MM.1S (cell line): ENCODE measurements around the gene HOXC10.

Experiments
- DNase-seq: peaks from one replicate; pipeline ENCODE4 v3.0.0-alpha.2; 2015
- H2AFZ ChIP-seq: fragments of 300-600 bp; sonication (generic); 2 replicates; pipeline ENCODE4 v1.6.0; 2016; ENCODE audit warnings: antibody characterized with exemption, low read length
- H3F3A ChIP-seq: fragments of 300-600 bp; sonication (generic); 2 replicates; pipeline ENCODE4 v1.6.1; 2016; ENCODE audit warnings: mild to moderate bottlenecking, antibody characterized with exemption, low read length, moderate library complexity, mixed read lengths; ENCODE audit not compliant: insufficient read depth
- H3K27ac ChIP-seq: fragments of 300-600 bp; sonication (generic); 2 replicates; pipeline ENCODE4 v1.5.1; 2016; ENCODE audit warnings: mild to moderate bottlenecking, low read length
- H3K27me3 ChIP-seq: fragments of 300-600 bp; sonication (generic); replicated peaks from 2 replicates; pipeline ENCODE4 v1.6.0; 2016; ENCODE audit warnings: low read length; ENCODE audit not compliant: insufficient read depth
- H3K36me3 ChIP-seq: fragments of 300-600 bp; sonication (generic); replicated peaks from 2 replicates; pipeline ENCODE4 v1.6.1; 2016; ENCODE audit warnings: mild to moderate bottlenecking, low read length, mixed read lengths; ENCODE audit not compliant: insufficient read depth
- H3K4me1 ChIP-seq: fragments of 300-600 bp; sonication (generic); 2 replicates; pipeline ENCODE4 v1.6.1; 2016; ENCODE audit warnings: low read length, mixed read lengths
- H3K4me2 ChIP-seq: fragments of 300-600 bp; sonication (generic); 2 replicates; pipeline ENCODE4 v1.6.0; 2016; ENCODE audit warnings: low read depth, low read length
- H3K4me3 ChIP-seq: fragments of 300-600 bp; sonication (generic); 2 replicates; pipeline ENCODE4 v1.5.1; 2016; ENCODE audit warnings: low read length, mixed read lengths
- H3K79me2 ChIP-seq: fragments of 300-600 bp; sonication (generic); 2 replicates; pipeline ENCODE4 v1.6.1; 2016; ENCODE audit warnings: mixed run types, low read length, mixed read lengths
- H3K9ac ChIP-seq: fragments of 300-600 bp; sonication (generic); 2 replicates; pipeline ENCODE4 v1.6.1; 2016; ENCODE audit warnings: low read length, mixed read lengths
- H3K9me2 ChIP-seq: fragments of 300-600 bp; sonication (generic); replicated peaks from 2 replicates; pipeline ENCODE4 v1.6.1; 2016; ENCODE audit warnings: mild to moderate bottlenecking, low read length, mixed read lengths; ENCODE audit not compliant: insufficient read depth
- H3K9me3 ChIP-seq: fragments of 300-600 bp; sonication (generic); replicated peaks from 2 replicates; pipeline ENCODE4 v1.6.1; 2016; ENCODE audit warnings: mild to moderate bottlenecking, low read length, mixed read lengths; ENCODE audit not compliant: insufficient read depth
- H4K20me1 ChIP-seq: fragments of 300-600 bp; sonication (generic); 2 replicates; pipeline ENCODE4 v1.6.1; 2016; ENCODE audit warnings: mild to moderate bottlenecking, low read length, moderate library complexity, mixed read lengths; ENCODE audit not compliant: insufficient read depth
- EZH2 ChIP-seq: fragments of 300-600 bp; sonication (generic); optimal IDR thresholded peaks from 2 replicates; pipeline ENCODE3; 2017; ENCODE audit warnings: low read depth, mild to moderate bottlenecking, antibody characterized with exemption, low read length, mixed read lengths
- EZH2phosphoT487 ChIP-seq: fragments of 300-600 bp; sonication (generic); IDR thresholded peaks from 2 replicates; pipeline ENCODE4 v1.6.1; 2018; ENCODE audit warnings: antibody characterized with exemption, low read length
- TF ChIP-seq, protein P1 (sequence below): fragments of 300-600 bp; sonication (generic); IDR thresholded peaks from 2 replicates; pipeline ENCODE4 v1.5.1; 2016; ENCODE audit warnings: antibody characterized with exemption, low read length, mixed read lengths

The HOXC10 gene

DNA sequence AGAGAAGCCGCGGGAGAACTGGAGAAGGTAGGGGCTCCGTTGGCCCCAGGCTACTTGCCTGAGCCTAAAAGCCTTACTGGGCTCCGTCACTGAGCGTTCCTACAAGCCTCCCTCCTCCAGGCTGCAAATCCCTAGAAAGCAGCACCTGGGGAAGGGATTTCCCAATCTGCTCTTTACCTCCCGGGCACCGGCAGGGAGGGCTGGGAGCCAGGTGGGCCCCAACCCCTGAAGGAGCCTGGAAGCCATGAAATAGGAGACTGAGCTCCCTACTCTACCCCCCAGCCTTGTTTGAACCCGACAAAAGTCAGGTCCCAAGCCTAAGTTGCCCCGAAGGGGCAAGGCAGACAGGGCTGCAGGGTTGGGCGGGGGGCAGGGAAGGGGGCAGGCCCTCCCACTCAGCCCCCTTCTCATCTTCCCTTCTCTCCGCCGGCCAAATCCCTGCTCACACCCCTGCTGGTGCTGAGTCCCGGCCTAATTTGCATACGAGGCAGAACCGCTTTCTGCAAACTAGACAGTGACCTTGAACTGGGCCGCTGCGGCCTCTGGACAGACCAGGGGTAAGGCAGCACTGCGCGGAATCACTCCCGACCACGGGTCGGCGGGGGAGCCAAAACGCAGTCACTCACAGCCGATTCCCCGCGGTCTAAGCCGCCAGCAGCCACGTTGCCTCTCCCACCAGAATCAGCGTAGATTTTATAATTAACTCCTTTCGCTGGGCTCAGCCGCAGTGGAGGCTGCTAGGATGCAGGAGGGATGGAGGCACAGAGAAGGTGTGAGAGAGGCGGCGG lies 34.0 kb upstream of the HOXC10 start:
- Histone ChIP-seq H3K4me2 (no peak overlapping the region), H3K27ac (no peak overlapping the region), H3K79me2 (no peaks in the 10 kb centered on the region), H3K27me3 (peaks cover 99% of the 10 kb centered on the region), H2AFZ (no peak overlapping the region), H3K4me3 (no peak overlapping the region), H3K9me2 (no peaks in the 10 kb centered on the region), H3F3A (no peaks in the 10 kb centered on the region), H4K20me1 (no peaks in the 10 kb centered on the region), H3K9ac (no peak overlapping the region), H3K36me3 (no peaks in the 10 kb centered on the region), H3K9me3 (no peaks in the 10 kb centered on the region), H3K4me1 (no peaks in the 10 kb centered on the region)
- DNase-seq, result no peak
- TF ChIP-seq, protein P1, sequence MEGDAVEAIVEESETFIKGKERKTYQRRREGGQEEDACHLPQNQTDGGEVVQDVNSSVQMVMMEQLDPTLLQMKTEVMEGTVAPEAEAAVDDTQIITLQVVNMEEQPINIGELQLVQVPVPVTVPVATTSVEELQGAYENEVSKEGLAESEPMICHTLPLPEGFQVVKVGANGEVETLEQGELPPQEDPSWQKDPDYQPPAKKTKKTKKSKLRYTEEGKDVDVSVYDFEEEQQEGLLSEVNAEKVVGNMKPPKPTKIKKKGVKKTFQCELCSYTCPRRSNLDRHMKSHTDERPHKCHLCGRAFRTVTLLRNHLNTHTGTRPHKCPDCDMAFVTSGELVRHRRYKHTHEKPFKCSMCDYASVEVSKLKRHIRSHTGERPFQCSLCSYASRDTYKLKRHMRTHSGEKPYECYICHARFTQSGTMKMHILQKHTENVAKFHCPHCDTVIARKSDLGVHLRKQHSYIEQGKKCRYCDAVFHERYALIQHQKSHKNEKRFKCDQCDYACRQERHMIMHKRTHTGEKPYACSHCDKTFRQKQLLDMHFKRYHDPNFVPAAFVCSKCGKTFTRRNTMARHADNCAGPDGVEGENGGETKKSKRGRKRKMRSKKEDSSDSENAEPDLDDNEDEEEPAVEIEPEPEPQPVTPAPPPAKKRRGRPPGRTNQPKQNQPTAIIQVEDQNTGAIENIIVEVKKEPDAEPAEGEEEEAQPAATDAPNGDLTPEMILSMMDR, result no peak
- TF ChIP-seq EZH2 (no peak), EZH2phosphoT487 (no peak)

DNA sequence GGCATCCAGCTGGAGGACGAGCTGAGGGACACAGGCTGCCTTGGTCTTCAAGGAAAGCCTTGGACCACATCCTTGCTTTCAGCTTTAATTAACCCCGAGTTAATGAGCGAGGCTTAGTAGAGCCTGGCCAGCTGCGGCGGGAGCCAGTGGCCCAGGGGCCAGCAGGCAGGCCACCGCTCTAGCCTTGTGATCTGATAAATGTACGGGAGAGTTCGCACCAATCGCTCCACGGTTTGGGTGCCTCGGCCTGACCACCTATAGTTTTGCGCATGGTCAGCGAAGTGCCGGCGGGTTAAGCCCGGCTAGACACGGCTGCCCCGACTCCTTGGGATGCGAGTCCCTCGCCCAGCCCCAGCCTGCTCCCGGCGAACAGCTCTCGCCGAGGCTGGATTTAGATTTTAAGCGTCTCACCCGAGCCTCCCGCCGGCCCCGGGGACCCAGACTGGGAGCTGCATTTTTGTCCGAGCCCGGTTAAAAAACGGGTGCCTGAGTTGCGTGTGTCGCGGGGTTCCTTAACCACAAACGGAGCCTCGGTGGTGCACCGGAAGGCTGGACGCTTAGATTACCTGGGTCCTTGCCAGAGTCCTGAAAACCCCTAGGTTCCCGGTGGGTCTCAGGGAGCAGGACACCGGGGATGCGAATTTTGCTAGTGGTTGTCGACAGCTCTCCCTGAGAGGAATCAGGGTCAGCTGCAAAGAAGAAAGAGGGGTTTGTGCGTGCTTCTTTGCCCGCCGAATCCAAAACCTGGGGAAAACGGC lies 33.2 kb upstream of the HOXC10 start:
- no peak for TF ChIP-seq EZH2
- 0 out of 2 replicates have a peak, but pooled peaks have one; percentile 79 for TF ChIP-seq EZH2phosphoT487
- H3K27me3 ChIP-seq, result peaks cover 99% of the 10 kb centered on the region
- no peaks in the 10 kb centered on the region for H3F3A ChIP-seq
- H3K27ac ChIP-seq, result no peak overlapping the region
- H3K36me3 ChIP-seq, result no peaks in the 10 kb centered on the region
- H3K4me2 ChIP-seq, result no peak overlapping the region
- H3K4me1 ChIP-seq, result 0 out of 2 replicates have a peak, but pooled peaks cover 1% of the 10 kb centered on the region
- H4K20me1 ChIP-seq, result no peaks in the 10 kb centered on the region
- no peaks in the 10 kb centered on the region for H3K9me3 ChIP-seq
- H3K79me2 ChIP-seq, result no peaks in the 10 kb centered on the region
- no peak overlapping the region for H3K4me3 ChIP-seq
- H3K9ac ChIP-seq, result no peak overlapping the region
- H3K9me2 ChIP-seq, result no peaks in the 10 kb centered on the region
- H2AFZ ChIP-seq, result no peak overlapping the region
- DNase-seq, result no peak

DNA sequence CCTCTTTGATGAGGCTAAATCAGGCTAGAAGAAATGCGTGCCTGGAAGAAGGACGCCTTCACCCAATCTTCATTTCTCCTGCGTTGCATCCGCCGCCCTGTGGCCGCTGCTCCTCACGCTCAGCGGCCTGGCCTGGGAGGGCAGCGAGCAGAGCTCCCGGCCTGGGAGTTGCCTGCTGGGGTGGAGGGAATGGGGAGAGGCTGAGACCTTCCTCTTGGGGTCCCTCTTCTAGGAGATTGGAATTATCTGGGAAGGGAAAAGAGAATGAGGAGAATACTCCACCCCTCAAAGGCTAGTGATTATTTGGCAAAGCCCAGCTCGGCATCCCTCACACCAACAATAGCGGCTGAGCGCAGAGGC lies 32.6 kb upstream of the HOXC10 start:
- Histone ChIP-seq H3K4me2 (no peak overlapping the region), H3K27me3 (peaks cover 99% of the 10 kb centered on the region), H3K79me2 (no peaks in the 10 kb centered on the region), H3F3A (no peaks in the 10 kb centered on the region), H3K9me2 (no peaks in the 10 kb centered on the region), H3K27ac (no peak overlapping the region), H3K4me3 (no peak overlapping the region), H3K9me3 (no peaks in the 10 kb centered on the region), H2AFZ (no peak overlapping the region), H3K9ac (no peak overlapping the region), H4K20me1 (no peaks in the 10 kb centered on the region), H3K4me1 (0 out of 2 replicates have a peak, but pooled peaks cover 5% of the 10 kb centered on the region), H3K36me3 (no peaks in the 10 kb centered on the region)
- TF ChIP-seq EZH2 (no peak), EZH2phosphoT487 (no peak)
- TF ChIP-seq, protein P1, result no peak
- DNase-seq, result no peak
